Thymus (tissue), 11 donors: ENCODE results near the gene MDN1. TPM values are rescaled to one million over a fixed set of nuclear protein-coding genes. Genes with fewer than 3 reads are reported as not detected.

Experiments used
- DNase-seq, 9 donors: peaks; one replicate each; pipeline ENCODE4 v3.0.0-alpha.2; 2013; ENCODE audit warnings: low spot score in 9 of 9, low read depth in 6 of 9, missing footprints in 1 of 9
- H3K27ac ChIP-seq, 2 donors: one replicate each; pipeline ENCODE4 v1.5.1; 2013; ENCODE audit warnings: control low read depth in 1 of 2, low read depth in 1 of 2, low read length in 1 of 2, mild to moderate bottlenecking in 1 of 2, moderate library complexity in 1 of 2
- H3K27me3 ChIP-seq, 2 donors: one replicate each; pipeline ENCODE4 v1.5.1; 2013; ENCODE audit warnings: low read length in 1 of 2; ENCODE audit not compliant: control insufficient read depth in 2 of 2, insufficient read depth in 1 of 2
- H3K36me3 ChIP-seq, 2 donors: one replicate each; pipeline ENCODE4 v1.5.1; 2013; ENCODE audit warnings: low read length in 1 of 2, mild to moderate bottlenecking in 1 of 2, moderate library complexity in 1 of 2; ENCODE audit not compliant: control insufficient read depth in 2 of 2, insufficient read depth in 2 of 2
- H3K4me1 ChIP-seq, 2 donors: one replicate each; pipeline ENCODE4 v1.5.1; 2013; ENCODE audit warnings: low read length in 2 of 2; ENCODE audit not compliant: control insufficient read depth in 2 of 2, insufficient read depth in 2 of 2
- H3K4me3 ChIP-seq, 2 donors: one replicate each; pipeline ENCODE4 v1.5.1; 2013; ENCODE audit warnings: low read length in 2 of 2, control low read depth in 1 of 2, mild to moderate bottlenecking in 1 of 2
- H3K9me3 ChIP-seq, 2 donors: one replicate each; pipeline ENCODE4 v1.5.1; 2013; ENCODE audit warnings: low read length in 1 of 2, mild to moderate bottlenecking in 1 of 2; ENCODE audit not compliant: control insufficient read depth in 2 of 2, insufficient read depth in 1 of 2
- WGBS: extraction: QIAGEN DNeasy Blood & Tissue Kit; methylation state at CpG from one replicate; pipeline ENCODE4 v1.1.7; 2013; 5-methylcytosine and 5-hydroxymethylcytosine counted together
- polyA plus RNA-seq: library from polyadenylated mRNA; stranded (reverse); fragments of 200-250 nt; gene quantifications from one replicate; pipeline ENCODE4 v1.2.3, GENCODE V29; 2013
- total RNA-seq: library from RNA; stranded (reverse); fragments of 120-200 nt; gene quantifications from one replicate; pipeline ENCODE4 v1.2.4, GENCODE V29; 2013
- donor health status: healthy.

MDN1 gene
- total and polyA plus RNA-seq, 2 donors: 15.1 to 37.6 TPM

GRCh38 chr6:89688328-89688727 is 131.3 kb downstream of the MDN1 start:
- 98% methylated on average over 2 of the region's 2 CpGs for WGBS
- no peaks in the 10 kb centered on the region for H3K9me3 ChIP-seq
- no peaks in the 10 kb centered on the region for H3K27me3 ChIP-seq
- DNase-seq: no peak
- no peak overlapping the region for H3K27ac ChIP-seq
- H3K4me1 ChIP-seq: no peaks in the 10 kb centered on the region
- peaks cover 46 to 83% of the 10 kb centered on the region in 2 donors for H3K36me3 ChIP-seq
- H3K4me3 ChIP-seq: no peak overlapping the region

- H3K27me3 ChIP-seq: no peaks in the 10 kb centered on the region
- H3K4me3 ChIP-seq: no peak overlapping the region
- WGBS: 98% methylated on average over 2 of the region's 2 CpGs
- peaks cover 50 to 86% of the 10 kb centered on the region in 2 donors for H3K36me3 ChIP-seq
- DNase-seq: no peak
- no peak overlapping the region for H3K27ac ChIP-seq
- no peaks in the 10 kb centered on the region for H3K4me1 ChIP-seq
- no peaks in the 10 kb centered on the region for H3K9me3 ChIP-seq
These were observed 134.3 kb downstream of the MDN1 start for GRCh38 chr6:89685311-89685710.

GRCh38 chr6:89682991-89683390 is 136.6 kb downstream of the MDN1 start:
- Histone ChIP-seq H3K4me3 (no peak overlapping the region), H3K27me3 (no peaks in the 10 kb centered on the region), H3K27ac (no peak overlapping the region), H3K36me3 (peaks cover 54 to 86% of the 10 kb centered on the region in 2 donors), H3K9me3 (no peaks in the 10 kb centered on the region), H3K4me1 (no peaks in the 10 kb centered on the region)
- WGBS: 100% methylated on average over 1 of the region's 1 CpG
- no peak for DNase-seq

- no peak overlapping the region for H3K27ac ChIP-seq
- peaks cover 53 to 83% of the 10 kb centered on the region in 2 donors for H3K36me3 ChIP-seq
- H3K27me3 ChIP-seq: no peaks in the 10 kb centered on the region
- no peaks in the 10 kb centered on the region for H3K4me1 ChIP-seq
- WGBS: 97% methylated on average over 10 of the region's 10 CpGs
- no peaks in the 10 kb centered on the region for H3K9me3 ChIP-seq
- H3K4me3 ChIP-seq: no peak overlapping the region
- no peak for DNase-seq
These were observed 137.5 kb downstream of the MDN1 start for GRCh38 chr6:89681983-89682564.

GRCh38 chr6:89680551-89680950 is 139.0 kb downstream of the MDN1 start:
- DNase-seq: no peak
- Histone ChIP-seq H3K4me3 (no peak overlapping the region), H3K9me3 (no peaks in the 10 kb centered on the region), H3K27ac (no peak overlapping the region), H3K4me1 (no peaks in the 10 kb centered on the region), H3K36me3 (peaks cover 46 to 80% of the 10 kb centered on the region in 2 donors), H3K27me3 (no peaks in the 10 kb centered on the region)
- 94% methylated on average over 7 of the region's 7 CpGs for WGBS

- no peak for DNase-seq
- Histone ChIP-seq H3K4me3 (no peak overlapping the region), H3K27ac (no peak overlapping the region), H3K36me3 (peaks cover 47 to 80% of the 10 kb centered on the region in 2 donors), H3K9me3 (no peaks in the 10 kb centered on the region), H3K4me1 (no peaks in the 10 kb centered on the region), H3K27me3 (no peaks in the 10 kb centered on the region)
- 96% methylated on average over 2 of the region's 2 CpGs for WGBS
These were observed 139.4 kb downstream of the MDN1 start for GRCh38 chr6:89680150-89680549.

- Histone ChIP-seq H3K27ac (no peak overlapping the region), H3K4me1 (no peaks in the 10 kb centered on the region), H3K4me3 (no peak overlapping the region), H3K27me3 (no peaks in the 10 kb centered on the region), H3K9me3 (no peaks in the 10 kb centered on the region), H3K36me3 (peaks cover 47 to 80% of the 10 kb centered on the region in 2 donors)
- DNase-seq: no peak
- 95% methylated on average over 6 of the region's 6 CpGs for WGBS
These were observed 140.1 kb downstream of the MDN1 start for GRCh38 chr6:89679215-89680120.

- DNase-seq: no peak
- Histone ChIP-seq H3K27me3 (no peaks in the 10 kb centered on the region), H3K4me3 (no peak overlapping the region), H3K36me3 (peaks cover 46 to 84% of the 10 kb centered on the region in 2 donors), H3K9me3 (no peaks in the 10 kb centered on the region), H3K27ac (no peak overlapping the region), H3K4me1 (no peaks in the 10 kb centered on the region)
- WGBS: 98% methylated on average over 3 of the region's 3 CpGs
These were observed 141.1 kb downstream of the MDN1 start for GRCh38 chr6:89678531-89678930.

GRCh38 chr6:89675949-89676748 is 143.4 kb downstream of the MDN1 start:
- no peaks in the 10 kb centered on the region for H3K9me3 ChIP-seq

More at GRCh38 chr6:89675949-89676748, 143.4 kb downstream of the MDN1 start:
- peaks cover 50 to 86% of the 10 kb centered on the region in 2 donors for H3K36me3 ChIP-seq
- no peaks in the 10 kb centered on the region for H3K27me3 ChIP-seq
- H3K4me3 ChIP-seq: no peak overlapping the region
- no peaks in the 10 kb centered on the region for H3K4me1 ChIP-seq
- 93% methylated on average over 7 of the region's 7 CpGs for WGBS
- no peak overlapping the region for H3K27ac ChIP-seq
- DNase-seq: no peak
